SK-N-SH (cell line): ENCODE measurements around the gene ANKS6.

Experiments
- NRF1 ChIP-seq: IDR thresholded peaks from 2 replicates; pipeline ENCODE4 v1.6.1; 2012; ENCODE audit warnings: low read depth, mild to moderate bottlenecking, low read length
- POLR2AphosphoS5 ChIP-seq: IDR thresholded peaks from 2 replicates; pipeline ENCODE4 v1.6.1; 2012; ENCODE audit warnings: low read depth, low read length
- RAD21 ChIP-seq: IDR thresholded peaks from 2 replicates; pipeline ENCODE4 v1.6.1; 2012; ENCODE audit warnings: mild to moderate bottlenecking, low read length
- RXRA ChIP-seq: IDR thresholded peaks from 2 replicates; pipeline ENCODE4 v1.4.0; 2012; ENCODE audit warnings: low read depth, mild to moderate bottlenecking, borderline replicate concordance
- SMC3 ChIP-seq: IDR thresholded peaks from 2 replicates; pipeline ENCODE4 v1.6.1; 2012; ENCODE audit warnings: low read depth, low read length, improper control_type of control experiment
- TF ChIP-seq, protein P1 (sequence below): fragments of 200-600 bp; sonication (generic); IDR thresholded peaks from 2 replicates; pipeline ENCODE4 v1.6.1; 2017; ENCODE audit warnings: antibody characterized with exemption, mild to moderate bottlenecking, moderate library complexity
- TF ChIP-seq, protein P2 (sequence below): IDR thresholded peaks from 2 replicates; pipeline ENCODE4; 2012

GRCh38 chr9:98747476-98747875 lies 48.9 kb downstream of the ANKS6 start:
- TF ChIP-seq SMC3 = no peak
- TF ChIP-seq, protein P1, sequence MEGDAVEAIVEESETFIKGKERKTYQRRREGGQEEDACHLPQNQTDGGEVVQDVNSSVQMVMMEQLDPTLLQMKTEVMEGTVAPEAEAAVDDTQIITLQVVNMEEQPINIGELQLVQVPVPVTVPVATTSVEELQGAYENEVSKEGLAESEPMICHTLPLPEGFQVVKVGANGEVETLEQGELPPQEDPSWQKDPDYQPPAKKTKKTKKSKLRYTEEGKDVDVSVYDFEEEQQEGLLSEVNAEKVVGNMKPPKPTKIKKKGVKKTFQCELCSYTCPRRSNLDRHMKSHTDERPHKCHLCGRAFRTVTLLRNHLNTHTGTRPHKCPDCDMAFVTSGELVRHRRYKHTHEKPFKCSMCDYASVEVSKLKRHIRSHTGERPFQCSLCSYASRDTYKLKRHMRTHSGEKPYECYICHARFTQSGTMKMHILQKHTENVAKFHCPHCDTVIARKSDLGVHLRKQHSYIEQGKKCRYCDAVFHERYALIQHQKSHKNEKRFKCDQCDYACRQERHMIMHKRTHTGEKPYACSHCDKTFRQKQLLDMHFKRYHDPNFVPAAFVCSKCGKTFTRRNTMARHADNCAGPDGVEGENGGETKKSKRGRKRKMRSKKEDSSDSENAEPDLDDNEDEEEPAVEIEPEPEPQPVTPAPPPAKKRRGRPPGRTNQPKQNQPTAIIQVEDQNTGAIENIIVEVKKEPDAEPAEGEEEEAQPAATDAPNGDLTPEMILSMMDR = no peak
- TF ChIP-seq RAD21 = no peak
- TF ChIP-seq NRF1 = no peak
- no peak for TF ChIP-seq RXRA
- no peak for TF ChIP-seq POLR2AphosphoS5
- TF ChIP-seq, protein P2, sequence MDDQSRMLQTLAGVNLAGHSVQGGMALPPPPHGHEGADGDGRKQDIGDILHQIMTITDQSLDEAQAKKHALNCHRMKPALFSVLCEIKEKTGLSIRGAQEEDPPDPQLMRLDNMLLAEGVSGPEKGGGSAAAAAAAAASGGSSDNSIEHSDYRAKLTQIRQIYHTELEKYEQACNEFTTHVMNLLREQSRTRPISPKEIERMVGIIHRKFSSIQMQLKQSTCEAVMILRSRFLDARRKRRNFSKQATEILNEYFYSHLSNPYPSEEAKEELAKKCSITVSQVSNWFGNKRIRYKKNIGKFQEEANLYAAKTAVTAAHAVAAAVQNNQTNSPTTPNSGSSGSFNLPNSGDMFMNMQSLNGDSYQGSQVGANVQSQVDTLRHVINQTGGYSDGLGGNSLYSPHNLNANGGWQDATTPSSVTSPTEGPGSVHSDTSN = no peak
